Inflammatory macrophage treated with lipopolysaccharide for 1 hour (primary cell): ENCODE data around the gene RTCB.
A peak's percentile ranks its signal among the peaks of the same experiment; 100 is the strongest.

ENCODE experiments used
- DNase-seq, 2 donors: peaks; one replicate each; pipeline ENCODE4 v3.0.0-alpha.2; 2020 to 2022

RTCB gene

GRCh38 chr22:32411829-32412592, at the start of gene RTCB:
Gene RTCB, minus strand, starts transcription at chr22:32412247. Its CDS starts 91 bp downstream, at chr22:32412156.
- DNase-seq = peak; percentile 88 to 98

GRCh38 chr22:32457031-32457430, 45.0 kb upstream of the RTCB start:
- DNase-seq = no peak

GRCh38 chr22:32448980-32449379, 36.9 kb upstream of the RTCB start:
- no peak for DNase-seq

- DNase-seq = no peak
Observed at GRCh38 chr22:32446321-32446720, 34.3 kb upstream of the RTCB start.

- DNase-seq = no peak
Observed at GRCh38 chr22:32444068-32444467, 32.0 kb upstream of the RTCB start.

GRCh38 chr22:32430352-32430751, 18.3 kb upstream of the RTCB start:
- DNase-seq = no peak

- DNase-seq = no peak
Observed at GRCh38 chr22:32426881-32427280, 14.8 kb upstream of the RTCB start.

GRCh38 chr22:32423664-32424063, 11.6 kb upstream of the RTCB start:
- DNase-seq = no peak

- no peak for DNase-seq
Observed at GRCh38 chr22:32422062-32422461, 10.0 kb upstream of the RTCB start.

- DNase-seq = no peak
Observed at GRCh38 chr22:32421484-32421883, 9.4 kb upstream of the RTCB start.

GRCh38 chr22:32417906-32418305, 5.9 kb upstream of the RTCB start:
- no peak for DNase-seq

GRCh38 chr22:32416556-32417085, 4.6 kb upstream of the RTCB start:
- no peak for DNase-seq

GRCh38 chr22:32414191-32414590, 2.1 kb upstream of the RTCB start:
- DNase-seq = no peak

GRCh38 chr22:32413719-32414118, 1.7 kb upstream of the RTCB start:
- no peak for DNase-seq

GRCh38 chr22:32411402-32411801, 645 bp downstream of the RTCB start:
- peak; percentile 13 to 32 for DNase-seq

GRCh38 chr22:32410459-32410858, 1.6 kb downstream of the RTCB start:
- DNase-seq = no peak

- DNase-seq = no peak
Observed at GRCh38 chr22:32409977-32410376, 2.1 kb downstream of the RTCB start.

GRCh38 chr22:32407936-32408335, 4.1 kb downstream of the RTCB start:
- no peak for DNase-seq

- DNase-seq = peak; percentile 44 to 64
Observed at GRCh38 chr22:32407312-32407711, 4.7 kb downstream of the RTCB start.

- DNase-seq = no peak
Observed at GRCh38 chr22:32404021-32404420, 8.0 kb downstream of the RTCB start.

GRCh38 chr22:32401486-32401885, 10.6 kb downstream of the RTCB start:
- no peak for DNase-seq

GRCh38 chr22:32396746-32397145, 15.3 kb downstream of the RTCB start:
- DNase-seq = no peak

GRCh38 chr22:32396255-32396654, 15.8 kb downstream of the RTCB start:
- no peak for DNase-seq

GRCh38 chr22:32395107-32395506, 16.9 kb downstream of the RTCB start:
- no peak for DNase-seq

- peak in 1 of 2 donors; percentile 23 for DNase-seq
Observed at GRCh38 chr22:32389685-32390084, 22.4 kb downstream of the RTCB start.
